ENCODE measurements around the gene NSG2.

The NSG2 gene

GRCh38 chr5:174149989-174150388 lies 104.5 kb downstream of the NSG2 start:
- DNase-seq (ENCODE audit: low read depth in 3 of 3): no peak

GRCh38 chr5:174151599-174152181 lies 106.2 kb downstream of the NSG2 start:
- DNase-seq (ENCODE audit: low read depth in 3 of 3): no peak

GRCh38 chr5:174154559-174154958 lies 109.1 kb downstream of the NSG2 start:
- DNase-seq (ENCODE audit: low read depth in 3 of 3): no peak

- DNase-seq (ENCODE audit: low read depth in 3 of 3): no peak
Measured at GRCh38 chr5:174155281-174155680, 109.8 kb downstream of the NSG2 start.

- DNase-seq (ENCODE audit: low read depth in 3 of 3): no peak
Measured at GRCh38 chr5:174155706-174156105, 110.2 kb downstream of the NSG2 start.

GRCh38 chr5:174157048-174157447 lies 111.5 kb downstream of the NSG2 start:
- DNase-seq (ENCODE audit: low read depth in 3 of 3): no peak

All from stimulated activated CD4-positive, alpha-beta T cell treated with anti-CD3 and anti-CD28 coated beads, TNF-alpha, amount 100 ng/mL, for 24 hours (primary cell).